HG02642 (cell line): ENCODE results near the gene BIN2.
"Not testable (repeated sequence)": the region's sequence is repeated elsewhere in the genome, so short reads cannot be mapped to it uniquely, and the experiment has no call there.

Experiments
- ATAC-seq: cut with Tn5 transposase; IDR thresholded peaks from one replicate; pipeline ENCODE4 v1.9.1; 2021; ENCODE audit warnings: mild to moderate bottlenecking; ENCODE audit not compliant: unreplicated experiment, poor library complexity

BIN2 gene

DNA sequence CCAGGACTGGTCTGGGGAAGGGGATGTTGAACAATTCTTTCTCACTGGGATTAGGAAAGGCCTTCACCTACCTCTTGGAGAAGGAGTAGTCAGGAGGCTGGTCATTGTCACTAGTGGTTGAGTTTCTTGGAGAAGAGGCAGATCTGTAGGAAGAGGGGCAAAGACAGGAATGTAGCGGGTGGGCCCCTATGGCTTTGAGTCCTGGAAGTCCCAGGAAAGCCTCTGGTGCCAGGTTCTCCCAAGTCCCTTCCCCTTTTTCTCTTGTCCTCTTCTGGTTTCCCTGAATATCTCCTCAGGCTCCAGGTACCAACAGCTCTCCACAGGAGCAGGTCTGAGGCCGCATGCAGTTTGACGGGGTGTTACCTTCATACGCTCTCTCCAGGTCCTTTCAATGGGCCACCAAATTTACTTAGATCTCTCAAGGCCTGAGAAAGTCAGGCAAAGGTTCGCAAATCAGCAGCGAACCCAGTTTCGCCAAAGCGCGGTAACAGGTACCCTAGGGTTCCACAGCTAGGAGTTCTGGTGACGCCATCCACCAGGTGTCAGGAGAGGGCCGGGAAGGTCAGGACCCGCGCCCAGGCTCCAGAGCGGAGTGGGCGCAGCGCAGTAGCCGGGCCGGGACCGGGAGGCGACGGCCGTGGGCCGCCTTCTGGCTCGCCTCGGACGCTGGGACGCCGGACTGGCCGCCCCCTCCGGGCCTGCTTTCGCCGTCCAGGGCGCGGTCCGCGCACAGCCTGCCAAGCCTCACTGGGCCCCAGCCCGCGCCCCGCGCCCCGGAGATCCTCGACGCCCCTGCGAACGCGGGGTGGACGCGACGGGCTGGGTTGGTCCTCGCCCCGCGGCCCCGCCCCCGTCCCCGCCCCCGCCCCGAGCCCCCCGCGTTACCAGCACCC is 54.6 kb downstream of the BIN2 start:
- ATAC-seq: peak; percentile 47

DNA sequence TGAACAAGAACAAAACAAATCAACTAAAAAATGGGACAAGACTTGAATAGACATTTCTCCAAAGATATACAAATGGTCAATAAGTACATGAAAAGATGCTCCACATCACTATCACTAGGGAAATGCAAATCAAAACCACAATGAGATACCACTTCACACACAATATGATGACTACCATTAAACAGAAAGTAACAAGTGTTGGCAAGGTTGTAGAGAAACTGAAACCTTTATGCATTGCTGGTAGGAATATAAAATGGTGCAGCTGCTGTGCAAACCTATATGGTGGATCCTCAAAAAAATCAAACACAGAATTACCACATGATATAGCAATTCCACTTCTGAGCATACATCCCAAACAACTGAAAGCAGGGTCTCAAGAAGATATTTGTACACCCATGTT is 59.0 kb downstream of the BIN2 start:
- ATAC-seq: no peak

DNA sequence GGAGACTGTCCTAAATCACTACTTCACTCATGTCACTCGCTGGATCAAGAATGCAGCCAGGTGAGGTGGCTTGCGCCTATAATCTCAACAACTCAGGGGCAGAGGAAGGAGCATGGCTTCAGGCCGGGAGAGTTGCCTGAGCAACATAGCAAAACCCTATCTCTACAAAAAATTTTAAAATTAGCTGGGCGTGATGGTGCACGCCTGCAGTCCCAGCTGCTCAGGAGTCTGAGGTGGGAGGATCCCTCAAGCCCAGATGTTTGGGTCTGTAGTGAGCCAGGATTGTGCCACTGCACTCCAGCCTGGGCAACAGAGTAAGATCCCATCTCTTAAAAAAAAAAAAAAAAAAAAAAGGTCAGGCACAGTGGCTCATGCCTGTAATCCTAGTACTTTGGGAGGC is 59.7 kb downstream of the BIN2 start:
- no peak for ATAC-seq

DNA sequence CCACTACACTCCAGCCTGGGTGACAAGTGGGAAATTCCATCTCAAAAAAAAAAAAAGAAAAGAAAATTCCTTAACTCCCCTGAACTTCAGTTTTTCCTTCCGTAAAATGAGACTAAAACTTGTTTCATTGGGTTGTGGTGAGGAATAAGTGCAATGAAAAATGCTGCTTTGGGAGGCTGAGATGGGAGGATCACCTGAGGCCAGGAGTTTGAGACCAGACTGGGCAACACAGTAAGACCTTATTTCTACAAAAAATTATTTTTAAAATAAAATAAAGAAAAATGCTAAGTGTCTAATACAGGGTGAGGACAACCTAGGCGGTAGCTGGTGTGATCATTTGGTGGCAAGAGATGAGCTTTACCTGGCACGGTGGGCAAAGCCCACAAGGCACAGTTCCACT is 60.6 kb downstream of the BIN2 start:
- no peak for ATAC-seq

DNA sequence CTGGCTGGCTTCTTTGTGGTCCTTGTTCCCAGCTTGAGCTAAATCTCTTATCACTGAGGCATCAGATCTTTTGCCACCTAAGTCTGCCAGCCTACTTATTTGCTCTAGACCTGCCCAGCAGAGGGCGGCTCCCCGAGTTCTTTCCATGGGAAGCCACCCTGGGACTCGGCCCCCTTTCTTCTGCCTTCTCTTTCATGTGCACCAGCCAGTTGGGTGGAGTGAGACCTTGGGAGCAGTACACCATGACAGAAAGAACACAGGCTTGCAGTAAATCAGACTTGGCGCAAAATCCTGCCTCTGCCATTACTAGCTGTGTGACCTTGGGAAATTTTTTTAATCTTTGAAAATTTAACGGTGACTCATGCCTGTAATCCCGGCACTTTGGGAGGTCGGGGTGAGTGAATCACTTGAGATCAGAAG is 61.2 kb downstream of the BIN2 start:
- no peak for ATAC-seq

DNA sequence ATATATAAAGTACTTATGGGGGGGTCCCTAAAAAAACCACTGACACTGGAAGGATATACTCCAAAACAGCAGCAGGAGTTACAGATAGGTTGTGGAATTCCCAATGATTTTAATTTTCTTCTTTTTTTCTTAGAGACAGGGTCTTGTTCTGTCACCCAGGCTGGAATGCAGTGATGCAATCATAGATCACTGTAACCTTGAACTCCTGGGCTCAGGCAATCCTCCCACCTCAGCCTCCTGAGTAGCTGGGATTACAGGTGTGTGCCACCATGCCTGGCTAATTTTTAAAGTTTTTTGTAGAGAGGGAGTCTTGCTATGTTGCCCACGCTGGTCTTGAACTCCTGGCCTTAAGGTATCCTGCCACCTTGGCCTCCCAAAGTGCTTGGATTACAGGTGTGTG is 64.4 kb downstream of the BIN2 start:
- not testable (repeated sequence) for ATAC-seq

DNA sequence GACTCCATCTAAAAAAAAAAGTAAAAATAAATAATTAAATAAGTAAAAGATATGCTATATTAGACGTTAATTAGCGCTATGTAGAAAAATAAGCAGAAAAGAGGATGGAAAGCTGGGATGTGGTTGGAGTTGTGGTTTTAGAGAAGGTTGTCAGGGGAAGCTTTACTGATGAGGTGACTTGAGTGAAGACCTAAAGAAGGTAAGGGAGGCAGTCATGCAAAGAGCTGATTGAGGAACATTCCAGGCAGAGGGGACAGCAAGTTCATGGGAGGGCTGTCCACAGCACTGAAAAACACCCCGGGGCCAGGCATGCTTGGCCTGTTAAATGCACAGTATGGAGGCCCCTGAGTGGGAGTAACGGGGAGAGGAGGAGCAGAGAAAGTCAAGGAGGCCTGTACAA is 69.4 kb downstream of the BIN2 start:
- no peak for ATAC-seq

DNA sequence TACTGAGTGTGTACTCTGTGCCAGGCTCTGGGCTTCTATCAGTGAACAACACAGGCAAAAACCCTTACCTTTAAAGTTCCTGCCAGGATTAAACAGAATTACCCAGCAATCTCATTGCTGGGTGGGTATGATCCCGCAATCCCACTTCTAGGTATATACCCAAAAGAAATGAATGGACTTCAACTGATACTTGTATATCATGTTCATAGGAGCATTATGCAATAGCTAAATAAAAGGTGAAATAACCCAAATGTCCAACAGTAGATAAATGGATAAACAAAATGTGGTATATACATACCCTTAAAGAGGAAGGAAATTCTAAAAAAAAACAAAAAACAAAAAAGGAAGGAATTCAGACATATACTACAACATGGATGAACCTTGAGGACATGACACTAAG is 70.7 kb downstream of the BIN2 start:
- ATAC-seq: no peak

DNA sequence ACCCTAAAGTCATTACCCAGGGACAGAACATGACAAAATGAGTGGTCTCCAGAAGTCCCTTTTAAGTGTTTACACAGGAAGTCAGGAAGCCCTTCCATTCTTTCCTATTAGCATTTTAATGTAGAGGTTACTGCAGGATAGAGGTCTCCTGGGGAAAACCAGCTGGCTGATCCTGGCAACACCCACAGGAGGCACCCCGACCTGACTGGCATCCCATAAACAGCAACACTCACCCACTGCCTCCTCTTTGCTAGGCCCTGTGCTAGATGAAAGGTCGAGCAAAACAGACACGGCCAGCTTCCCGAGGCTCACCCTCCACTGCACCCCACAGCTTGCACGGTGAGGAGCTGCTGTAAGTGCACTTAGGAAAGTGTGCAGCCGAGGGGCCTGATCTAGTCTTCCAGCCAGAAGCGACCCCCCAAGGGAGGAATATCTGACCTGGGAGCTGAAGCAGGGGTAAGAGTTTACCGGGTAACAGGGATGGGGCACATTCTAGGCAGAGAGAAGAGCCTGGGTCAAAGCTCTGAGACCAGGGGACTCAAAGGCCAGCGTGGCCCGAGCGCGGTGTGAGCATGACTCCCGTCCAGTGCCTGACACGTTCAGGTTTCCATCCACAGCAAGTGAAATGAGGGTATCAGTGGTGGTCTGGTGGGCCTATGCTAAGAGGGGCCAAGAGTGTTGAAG is 76.3 kb downstream of the BIN2 start:
- ATAC-seq: no peak

DNA sequence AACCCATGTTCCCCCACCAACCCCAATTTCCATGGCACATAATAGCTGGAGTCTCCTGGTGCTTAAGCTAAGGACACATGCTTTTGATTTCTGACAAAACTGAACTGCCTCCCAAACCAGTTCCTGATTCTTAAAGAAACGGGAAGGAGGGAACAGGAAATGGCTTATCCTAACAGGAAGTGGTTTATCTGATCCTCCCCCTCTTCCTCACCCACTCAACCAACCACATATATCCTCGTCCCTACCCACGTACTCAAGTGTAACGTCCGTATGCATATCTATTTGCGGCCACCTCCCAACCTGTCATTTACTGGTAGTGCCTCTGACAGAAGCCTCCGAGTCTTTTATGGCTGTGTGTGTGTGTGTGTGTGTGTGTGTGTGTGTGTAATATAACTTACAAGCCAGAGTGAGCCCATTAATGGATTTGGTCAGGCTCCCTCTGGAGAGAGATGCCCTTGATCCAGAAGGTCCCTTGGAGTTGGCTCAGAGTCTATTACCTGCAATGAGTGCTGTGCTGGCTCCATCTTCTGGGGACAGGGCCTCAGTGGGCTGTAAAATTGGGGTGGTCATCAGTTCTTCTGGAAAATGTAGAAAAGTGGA is 77.6 kb downstream of the BIN2 start:
- no peak for ATAC-seq

DNA sequence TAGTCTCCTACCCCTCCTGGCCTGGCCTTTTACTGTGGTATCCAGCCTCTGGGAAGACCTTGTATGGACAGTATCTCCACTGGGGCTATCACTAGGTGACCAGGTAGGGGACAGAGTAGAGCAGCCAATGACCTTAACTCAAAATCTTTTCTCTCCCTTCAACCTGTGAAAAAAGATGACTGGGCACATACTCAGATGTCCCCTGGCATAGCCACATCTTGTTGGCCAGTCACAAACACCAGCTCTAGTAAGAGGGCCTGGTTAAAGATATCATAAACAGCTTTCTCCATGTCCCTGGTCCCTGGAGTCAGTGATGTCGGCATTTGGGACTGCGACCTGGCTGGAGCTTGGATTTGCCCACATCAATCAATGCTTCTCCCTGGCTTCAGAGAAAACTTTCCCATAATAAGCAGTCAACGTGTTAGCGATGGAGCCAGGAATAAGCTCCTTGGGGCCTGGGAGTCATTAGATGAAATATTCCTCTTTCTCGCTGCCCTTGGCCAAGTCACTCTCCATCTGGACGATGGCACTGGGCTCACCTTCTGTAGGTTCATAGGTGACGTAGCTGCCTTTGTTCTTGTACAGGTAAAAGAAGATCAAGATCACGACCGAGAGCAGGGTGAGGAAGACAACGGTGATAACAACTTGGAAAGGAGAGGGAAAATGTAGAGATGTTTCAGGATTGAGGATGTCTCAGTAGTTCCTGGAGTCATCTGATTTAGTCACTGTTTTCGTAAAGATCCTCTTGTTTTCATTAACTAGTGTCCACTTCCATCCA is 78.3 kb downstream of the BIN2 start:
- no peak for ATAC-seq

DNA sequence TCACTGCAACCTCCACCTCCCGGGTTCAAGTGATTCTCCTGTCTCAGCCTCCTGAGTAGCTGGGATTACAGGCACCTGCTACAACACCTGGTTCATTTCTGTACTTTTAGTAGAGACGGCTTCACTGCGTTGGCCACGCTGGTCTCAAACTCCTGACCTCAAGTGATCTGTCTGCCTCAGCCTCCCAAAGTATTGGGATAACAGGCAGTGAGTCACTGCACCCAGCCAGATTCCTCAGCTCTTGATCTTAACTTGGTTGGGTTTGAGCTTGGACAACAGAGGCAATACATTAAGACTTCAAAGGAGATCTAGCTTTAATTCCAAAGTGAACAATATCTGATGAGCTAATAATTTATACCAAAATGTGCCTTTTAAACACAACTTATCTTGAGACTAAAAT is 79.7 kb downstream of the BIN2 start:
- no peak for ATAC-seq

DNA sequence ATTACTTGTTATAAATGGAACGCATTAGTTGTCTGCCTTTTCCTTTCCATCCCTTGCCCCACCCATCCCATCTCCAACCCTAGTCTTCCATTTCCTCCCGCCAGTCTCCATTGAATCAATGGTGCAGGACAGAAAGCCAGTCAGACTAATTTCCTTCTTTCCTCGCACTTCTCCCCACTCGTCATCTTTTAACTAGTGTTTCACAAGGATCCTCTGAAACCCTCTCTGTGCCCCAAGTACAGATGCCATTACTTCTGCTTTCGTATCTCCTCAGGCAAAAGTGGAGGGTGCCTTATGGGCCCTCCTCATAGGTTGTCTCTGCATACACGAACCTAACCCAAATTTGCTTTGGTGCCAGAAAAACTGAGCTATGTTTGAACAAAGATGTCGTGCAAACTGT is 81.1 kb downstream of the BIN2 start:
- no peak for ATAC-seq

DNA sequence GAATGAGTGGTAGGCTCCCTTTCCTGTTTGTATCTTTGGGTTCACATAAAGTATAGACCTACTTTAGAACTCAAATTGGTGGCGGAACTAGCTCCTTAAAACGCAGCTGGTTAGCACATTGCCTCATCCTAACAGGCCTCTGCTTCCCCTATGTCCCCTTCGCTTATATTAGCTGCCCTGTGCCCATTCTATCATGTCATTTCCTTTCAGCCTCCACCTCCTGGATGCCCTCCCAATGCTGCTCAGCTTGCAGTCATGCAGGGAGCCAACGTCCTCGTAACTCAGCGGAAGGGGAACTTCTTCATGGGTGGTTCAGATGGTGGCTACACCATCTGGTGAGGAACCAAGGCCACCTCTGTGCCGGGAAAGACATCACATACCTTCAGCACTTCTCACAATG is 81.9 kb downstream of the BIN2 start:
- ATAC-seq: no peak

DNA sequence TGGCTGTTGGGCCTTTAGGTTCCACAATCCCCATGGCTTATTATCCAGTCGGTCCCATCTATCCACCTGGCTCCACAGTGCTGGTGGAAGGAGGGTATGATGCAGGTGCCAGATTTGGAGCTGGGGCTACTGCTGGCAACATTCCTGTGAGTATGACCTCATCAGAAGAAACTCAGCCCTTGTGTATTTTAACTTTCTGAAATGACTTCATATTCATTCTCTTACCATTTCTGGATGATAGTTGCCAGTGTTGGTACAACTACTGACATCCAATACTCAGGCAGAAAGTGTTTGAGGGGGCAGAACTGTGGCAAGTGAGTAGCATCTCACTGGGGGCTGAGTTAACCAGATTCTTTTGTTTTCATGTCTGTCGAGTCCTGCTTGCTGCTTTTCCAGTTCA is 83.0 kb downstream of the BIN2 start:
- no peak for ATAC-seq

DNA sequence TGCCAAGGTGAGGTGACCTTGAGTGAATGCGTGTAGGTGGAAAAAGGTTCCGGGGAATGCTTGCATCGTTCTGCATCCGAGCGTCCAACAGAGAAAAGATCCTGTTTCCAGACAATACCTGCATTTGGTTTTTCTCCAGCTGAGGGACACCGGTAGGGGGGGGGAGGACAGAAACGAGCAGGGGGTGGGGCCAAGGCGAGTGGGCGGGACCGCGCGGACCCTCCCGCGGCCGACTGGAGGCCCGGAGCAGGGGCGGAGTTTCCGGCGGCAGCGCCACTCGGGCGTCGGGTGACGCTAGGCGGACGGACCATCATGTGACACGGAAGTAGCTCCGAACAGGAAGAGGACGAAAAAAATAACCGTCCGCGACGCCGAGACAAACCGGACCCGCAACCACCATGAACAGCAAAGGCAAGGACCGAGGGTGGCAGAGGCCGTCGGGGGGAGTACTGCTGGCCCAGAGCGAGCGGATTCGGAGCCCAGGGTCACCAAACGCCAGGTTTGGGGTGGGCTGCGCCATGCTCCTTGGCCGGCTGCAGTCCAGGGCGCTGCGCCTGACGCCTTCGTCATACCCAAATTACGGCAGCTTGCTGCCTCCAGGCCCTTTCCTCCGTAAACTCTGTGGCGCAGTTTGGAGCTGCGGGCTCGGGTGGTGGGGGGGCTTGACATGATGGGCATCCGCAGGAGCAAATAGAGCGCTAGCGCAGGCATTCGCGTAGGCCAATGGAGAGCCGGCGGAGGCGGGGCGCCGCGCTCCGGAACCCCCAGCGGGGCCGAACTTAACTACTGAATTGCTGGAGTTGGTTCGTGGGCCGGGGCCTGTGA is 85.3 kb downstream of the BIN2 start, which contains the start of gene DAZAP2:
Gene DAZAP2, plus strand, starts transcription at position 317 of the 825 bp plus-strand sequence. Its CDS starts 82 bp downstream, at position 399.
- peak; percentile 93 for ATAC-seq

DNA sequence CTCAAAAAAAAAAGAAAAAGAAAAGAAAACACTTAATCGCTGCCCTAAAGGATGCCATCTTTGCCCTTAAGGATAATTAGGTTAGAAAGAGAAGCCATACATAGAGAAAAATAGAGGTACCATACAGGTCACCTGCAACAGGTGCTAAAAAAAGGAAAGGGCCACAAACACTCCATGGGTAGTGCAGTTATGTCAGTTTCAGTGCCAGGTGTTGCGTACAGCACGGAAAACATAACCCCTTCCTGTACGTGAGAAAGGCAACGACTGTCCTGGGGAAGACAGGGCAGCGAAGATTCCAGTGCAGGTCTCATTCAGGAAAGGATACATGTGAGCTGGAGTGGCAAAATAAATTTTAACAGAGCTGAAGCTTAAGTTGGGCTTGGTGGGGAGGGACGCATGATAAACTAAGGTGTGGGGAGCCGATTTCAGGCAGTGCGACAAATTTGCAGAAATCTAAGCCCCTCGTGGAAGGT is 85.9 kb downstream of the BIN2 start:
- ATAC-seq: peak; percentile 5

DNA sequence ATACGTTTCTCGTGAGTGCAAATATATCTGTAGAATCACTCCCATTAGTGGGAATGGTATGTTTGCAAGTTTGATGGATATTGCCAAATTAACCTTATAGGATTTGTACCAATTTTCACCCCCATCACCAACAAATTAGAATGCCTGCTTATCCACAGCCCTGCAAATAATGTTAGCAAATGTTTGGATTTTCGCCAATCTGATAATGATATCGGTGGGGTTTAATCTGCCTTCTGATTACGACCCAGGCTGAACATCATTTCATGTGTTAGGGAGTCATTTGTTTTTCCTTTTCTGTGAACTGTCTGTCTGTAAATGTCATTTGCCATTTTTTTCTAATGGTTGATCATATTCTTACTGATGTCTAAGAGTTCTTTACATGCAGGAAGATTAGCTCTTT is 89.4 kb downstream of the BIN2 start:
- no peak for ATAC-seq

DNA sequence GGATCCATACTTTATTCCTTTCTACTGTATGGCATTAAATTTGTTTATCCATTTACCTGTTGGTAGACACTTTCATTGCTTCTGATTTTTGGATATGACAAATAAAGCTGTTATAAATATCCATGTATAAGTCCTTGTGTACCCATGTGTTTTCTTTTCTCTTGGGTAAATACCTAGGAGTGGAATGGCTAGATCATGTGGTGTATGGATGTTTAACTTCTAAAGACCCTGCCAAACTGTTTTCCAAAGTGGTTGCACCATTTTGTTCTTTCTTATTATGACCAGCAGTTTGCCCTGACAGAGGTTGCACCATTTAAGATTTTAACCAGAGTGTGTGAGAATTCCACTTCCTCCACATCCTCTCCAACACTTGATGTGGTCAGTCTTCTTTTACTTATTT is 91.3 kb downstream of the BIN2 start:
- no peak for ATAC-seq
